Subcutaneous adipose tissue (tissue), 4 donors: ENCODE data around the gene RHBDF2. TPM values are rescaled to one million over a fixed set of nuclear protein-coding genes. Genes with fewer than 3 reads are reported as not detected.

Source experiments
- total RNA-seq, 4 donors: library from RNA; depleted of rRNA; stranded (reverse); fragments of >200 nt; gene quantifications; one replicate each; pipeline ENCODE4 v1.1.0, GENCODE V29; 2016
- TF ChIP-seq, protein P1 (sequence below): fragments of 450-650 bp; IDR thresholded peaks from one replicate; pipeline ENCODE4 v1.5.1; 2016; ENCODE audit warnings: low read depth, mild to moderate bottlenecking, control low read depth, antibody characterized with exemption, moderate library complexity

RHBDF2 gene
- total RNA-seq, 4 donors from 2014 or later: 23.2 to 68.0 (median 37.2) TPM

DNA sequence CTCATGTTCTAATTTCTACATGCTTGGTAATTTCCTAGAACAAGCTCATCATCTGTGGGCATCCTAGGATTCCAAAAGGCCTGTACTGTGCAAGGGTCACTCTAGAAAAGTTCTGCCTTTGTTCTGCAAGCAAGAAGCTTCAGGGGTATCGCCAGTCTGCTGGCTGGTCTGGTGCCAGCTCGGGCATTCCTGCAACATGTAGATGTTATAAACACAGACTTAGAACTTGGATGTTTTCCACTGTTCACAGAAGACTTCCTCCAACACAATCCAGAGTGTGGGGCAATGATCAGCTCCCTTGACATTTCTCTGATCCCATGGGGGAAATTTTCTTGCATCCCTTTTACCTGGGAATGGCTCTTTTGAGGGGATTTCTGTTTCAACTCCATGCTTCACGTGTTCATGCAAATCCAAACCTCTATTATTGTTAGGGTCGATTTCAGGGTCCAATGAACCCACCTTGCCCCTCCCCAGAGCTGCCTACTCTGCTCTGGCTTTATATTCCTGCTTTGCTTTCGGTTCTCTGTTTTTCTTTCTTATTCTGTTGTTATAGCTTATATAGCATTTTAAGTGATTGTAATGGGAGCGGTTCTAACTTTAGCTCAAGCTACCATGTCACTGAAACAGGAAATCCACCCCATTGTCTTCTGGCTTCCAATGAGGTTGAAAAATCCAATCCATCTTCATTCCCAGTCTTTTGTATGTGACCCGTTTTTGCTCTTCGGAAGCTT lies 73.6 kb downstream of the RHBDF2 start:
- TF ChIP-seq, protein P1, sequence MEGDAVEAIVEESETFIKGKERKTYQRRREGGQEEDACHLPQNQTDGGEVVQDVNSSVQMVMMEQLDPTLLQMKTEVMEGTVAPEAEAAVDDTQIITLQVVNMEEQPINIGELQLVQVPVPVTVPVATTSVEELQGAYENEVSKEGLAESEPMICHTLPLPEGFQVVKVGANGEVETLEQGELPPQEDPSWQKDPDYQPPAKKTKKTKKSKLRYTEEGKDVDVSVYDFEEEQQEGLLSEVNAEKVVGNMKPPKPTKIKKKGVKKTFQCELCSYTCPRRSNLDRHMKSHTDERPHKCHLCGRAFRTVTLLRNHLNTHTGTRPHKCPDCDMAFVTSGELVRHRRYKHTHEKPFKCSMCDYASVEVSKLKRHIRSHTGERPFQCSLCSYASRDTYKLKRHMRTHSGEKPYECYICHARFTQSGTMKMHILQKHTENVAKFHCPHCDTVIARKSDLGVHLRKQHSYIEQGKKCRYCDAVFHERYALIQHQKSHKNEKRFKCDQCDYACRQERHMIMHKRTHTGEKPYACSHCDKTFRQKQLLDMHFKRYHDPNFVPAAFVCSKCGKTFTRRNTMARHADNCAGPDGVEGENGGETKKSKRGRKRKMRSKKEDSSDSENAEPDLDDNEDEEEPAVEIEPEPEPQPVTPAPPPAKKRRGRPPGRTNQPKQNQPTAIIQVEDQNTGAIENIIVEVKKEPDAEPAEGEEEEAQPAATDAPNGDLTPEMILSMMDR: no peak

DNA sequence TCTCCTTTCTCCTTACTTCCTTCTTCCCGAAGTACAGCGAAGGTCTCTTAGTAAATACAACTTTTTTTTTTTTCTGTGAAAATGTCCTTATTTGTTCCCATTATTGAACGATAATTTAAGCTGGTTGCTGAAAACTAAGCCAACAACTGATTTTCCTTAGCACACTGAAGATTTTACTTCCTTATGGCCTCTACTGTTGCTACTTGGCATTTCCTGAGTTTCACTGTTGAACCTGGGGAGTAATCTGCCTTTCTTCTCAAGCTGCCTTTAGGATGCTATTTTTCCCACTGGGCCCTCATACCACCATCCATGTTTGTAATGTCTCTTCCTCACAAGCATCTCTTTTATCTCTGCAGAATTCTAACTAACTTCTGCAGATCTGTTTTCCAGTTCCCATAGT lies 74.4 kb downstream of the RHBDF2 start:
- TF ChIP-seq, protein P1: no peak

- TF ChIP-seq, protein P1: no peak
Measured at GRCh38 chr17:76422860-76423259, 78.4 kb downstream of the RHBDF2 start.

GRCh38 chr17:76422406-76422805 lies 78.8 kb downstream of the RHBDF2 start:
- TF ChIP-seq, protein P1: no peak

- TF ChIP-seq, protein P1: no peak
Measured at GRCh38 chr17:76421044-76421407, 80.2 kb downstream of the RHBDF2 start.

Other genes with a start within 250 kb of the RHBDF2 start
- gene UBALD2, start 236.1 kb downstream of the RHBDF2 start, total RNA-seq: 10 to 100 TPM; 12.6 to 21.9 (median 15.0) TPM
- gene QRICH2, start 193.1 kb downstream of the RHBDF2 start, total RNA-seq: 1 to 10 TPM in 3 of 4 donors, under 1 TPM in 1; 0.33 to 2.2 (median 1.4) TPM
- 100 to 1,000 TPM in 1 of 4 donors, 10 to 100 TPM in 3; 64.4 to 104 (median 71.2) TPM for gene PRPSAP1, start 147.5 kb downstream of the RHBDF2 start, total RNA-seq
- gene SPHK1, start 116.8 kb downstream of the RHBDF2 start, total RNA-seq: 10 to 100 TPM in 1 of 4 donors, 1 to 10 TPM in 3; 1.3 to 11.6 (median 7.6) TPM
- gene UBE2O, start 48.3 kb downstream of the RHBDF2 start, total RNA-seq: 10 to 100 TPM in 3 of 4 donors, 1 to 10 TPM in 1; 7.2 to 14.3 (median 12.6) TPM
- gene AANAT, start 33.8 kb downstream of the RHBDF2 start, total RNA-seq: not detected
- 10 to 100 TPM; 29.9 to 48.6 (median 40.3) TPM for gene CYGB, start 36.3 kb upstream of the RHBDF2 start, total RNA-seq
- gene PRCD, start 38.6 kb upstream of the RHBDF2 start, total RNA-seq: 10 to 100 TPM in 3 of 4 donors, 1 to 10 TPM in 1; 8.0 to 15.6 (median 11.3) TPM
- 10 to 100 TPM in 2 of 4 donors, 1 to 10 TPM in 2; 4.2 to 18.0 (median 12.7) TPM for gene ST6GALNAC2, start 84.4 kb upstream of the RHBDF2 start, total RNA-seq
- 1 to 10 TPM in 3 of 4 donors, under 1 TPM in 1; 0.51 to 1.8 (median 1.5) TPM for gene ST6GALNAC1, start 142.3 kb upstream of the RHBDF2 start, total RNA-seq
- gene MXRA7, start 209.5 kb upstream of the RHBDF2 start, total RNA-seq: 100 to 1,000 TPM; 124 to 243 (median 165) TPM
- gene JMJD6, start 225.2 kb upstream of the RHBDF2 start, total RNA-seq: 10 to 100 TPM; 17.5 to 21.8 (median 18.8) TPM
- 10 to 100 TPM; 23.7 to 56.4 (median 31.2) TPM for gene METTL23, start 225.4 kb upstream of the RHBDF2 start, total RNA-seq
- 100 to 1,000 TPM; 126 to 238 (median 159) TPM for gene SRSF2, start 235.9 kb upstream of the RHBDF2 start, total RNA-seq
- gene MFSD11, start 236.7 kb upstream of the RHBDF2 start, total RNA-seq: 10 to 100 TPM; 18.5 to 35.9 (median 26.9) TPM